Activated naive CD4-positive, alpha-beta T cell treated with anti-CD3 and anti-CD28 coated beads, Interleukin-2, amount 50 U/mL, for 24 hours (primary cell): ENCODE results near the gene HIPK2.
A peak's percentile ranks its signal among the peaks of the same experiment; 100 is the strongest.

Experiments used
- H3K27ac Mint-ChIP-seq: one replicate; pipeline ENCODE4 v1.8.0; 2021; ENCODE audit warnings: mild to moderate bottlenecking, mixed read lengths
- H3K27me3 Mint-ChIP-seq: one replicate; pipeline ENCODE4 v1.8.0; 2021; ENCODE audit warnings: mixed read lengths
- H3K36me3 Mint-ChIP-seq: one replicate; pipeline ENCODE4 v1.8.0; 2021; ENCODE audit warnings: mixed read lengths
- H3K4me1 Mint-ChIP-seq: one replicate; pipeline ENCODE4 v1.8.0; 2021; ENCODE audit warnings: mixed read lengths
- H3K4me3 Mint-ChIP-seq: one replicate; pipeline ENCODE4 v1.8.0; 2021; ENCODE audit warnings: mild to moderate bottlenecking, mixed read lengths
- H3K9me3 Mint-ChIP-seq: one replicate; pipeline ENCODE4 v1.8.0; 2021; ENCODE audit warnings: mixed read lengths

The HIPK2 gene

GRCh38 chr7:139595806-139596205, 182.0 kb downstream of the HIPK2 start:
- Mint-ChIP-seq H3K27me3 (no peaks in the 10 kb centered on the region), H3K4me3 (no peak overlapping the region), H3K36me3 (peaks cover 18% of the 10 kb centered on the region), H3K9me3 (no peaks in the 10 kb centered on the region), H3K4me1 (no peaks in the 10 kb centered on the region), H3K27ac (no peak overlapping the region)

DNA sequence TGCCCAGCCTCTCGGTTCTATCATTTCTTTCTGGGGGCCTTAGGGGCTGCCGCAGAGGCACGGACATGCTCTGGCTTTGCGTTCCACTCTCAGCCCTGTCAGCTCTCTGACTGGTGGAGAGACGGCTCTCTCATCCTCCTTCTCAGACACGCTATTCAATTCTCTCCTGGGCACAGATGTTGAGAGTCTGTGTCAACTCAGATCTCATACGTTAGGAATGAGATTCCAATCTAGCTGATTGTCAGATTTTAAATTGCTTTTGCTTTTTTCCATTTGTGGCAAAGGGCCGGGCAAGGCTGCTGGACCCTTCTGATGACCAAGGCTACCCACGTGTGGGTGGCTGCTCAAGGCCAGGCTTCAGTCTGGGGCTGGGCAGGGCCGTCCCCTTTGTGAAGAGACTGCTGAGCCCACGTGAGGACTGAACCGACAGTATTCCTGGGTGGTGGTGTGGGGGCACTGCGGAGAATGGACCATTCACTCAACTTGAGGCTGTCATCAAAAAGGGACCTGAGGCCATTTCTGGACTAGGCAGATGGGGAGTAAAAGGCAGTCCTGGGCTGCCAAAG, 182.8 kb downstream of the HIPK2 start:
- Mint-ChIP-seq H3K4me1 (no peaks in the 10 kb centered on the region), H3K27me3 (no peaks in the 10 kb centered on the region), H3K4me3 (no peak overlapping the region), H3K9me3 (no peaks in the 10 kb centered on the region), H3K36me3 (peaks cover 18% of the 10 kb centered on the region), H3K27ac (no peak overlapping the region)

DNA sequence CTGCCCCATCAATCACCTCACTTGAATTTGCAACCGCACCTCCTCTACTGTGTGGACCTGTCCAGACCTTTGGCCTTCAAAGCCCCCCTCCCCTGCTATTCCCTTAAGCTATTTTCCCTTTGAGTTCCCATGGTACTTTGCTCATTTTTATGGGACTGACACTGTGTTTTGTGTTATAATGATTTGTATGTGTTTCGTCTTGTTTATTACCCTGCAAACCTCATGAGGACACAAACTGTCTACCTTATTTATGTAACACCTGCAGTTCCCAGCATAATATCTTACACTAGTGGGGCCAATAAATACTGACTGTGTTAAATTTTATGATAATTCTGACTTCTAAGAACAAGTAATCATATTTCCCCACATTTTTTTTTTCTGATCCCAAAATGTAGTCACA, 183.7 kb downstream of the HIPK2 start:
- no peak overlapping the region for H3K27ac Mint-ChIP-seq
- H3K27me3 Mint-ChIP-seq, result no peaks in the 10 kb centered on the region
- no peak overlapping the region for H3K4me3 Mint-ChIP-seq
- no peaks in the 10 kb centered on the region for H3K4me1 Mint-ChIP-seq
- H3K9me3 Mint-ChIP-seq, result no peaks in the 10 kb centered on the region
- peaks cover 13% of the 10 kb centered on the region for H3K36me3 Mint-ChIP-seq

DNA sequence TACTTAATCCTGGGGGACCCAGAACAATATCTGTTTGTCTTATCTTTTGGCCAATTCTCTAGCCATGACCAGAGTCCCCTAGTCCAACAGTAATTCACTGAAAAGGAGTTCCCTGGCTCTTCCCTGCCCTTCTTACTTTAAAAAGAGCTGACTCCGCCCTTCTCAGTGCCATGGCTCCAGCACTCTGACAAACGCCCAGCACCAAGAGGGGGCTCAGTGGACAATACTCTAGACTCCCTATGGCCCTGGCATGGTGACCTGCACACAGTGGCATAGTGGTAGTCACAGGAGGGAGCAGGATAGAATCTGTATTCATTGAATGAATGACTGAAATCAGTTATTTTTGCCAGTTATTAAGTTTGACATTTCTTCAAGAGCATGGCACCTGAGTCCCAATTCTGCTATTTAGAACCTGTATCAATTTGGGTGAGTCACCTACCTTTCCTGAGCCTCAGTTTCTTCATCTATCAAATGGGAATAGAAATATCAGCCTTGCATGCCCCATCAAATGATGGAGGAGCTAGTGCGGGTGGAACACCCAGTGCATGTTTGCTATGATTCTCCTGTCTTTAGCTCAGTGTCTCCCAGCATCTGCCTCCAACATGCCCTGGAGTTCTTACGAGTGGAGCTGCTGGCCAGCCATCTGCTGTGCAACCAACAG, 184.9 kb downstream of the HIPK2 start:
- H3K36me3 Mint-ChIP-seq, result peaks cover 14% of the 10 kb centered on the region
- H3K4me1 Mint-ChIP-seq, result no peaks in the 10 kb centered on the region
- no peak overlapping the region for H3K27ac Mint-ChIP-seq
- H3K4me3 Mint-ChIP-seq, result no peak overlapping the region
- H3K9me3 Mint-ChIP-seq, result no peaks in the 10 kb centered on the region
- H3K27me3 Mint-ChIP-seq, result no peaks in the 10 kb centered on the region

DNA sequence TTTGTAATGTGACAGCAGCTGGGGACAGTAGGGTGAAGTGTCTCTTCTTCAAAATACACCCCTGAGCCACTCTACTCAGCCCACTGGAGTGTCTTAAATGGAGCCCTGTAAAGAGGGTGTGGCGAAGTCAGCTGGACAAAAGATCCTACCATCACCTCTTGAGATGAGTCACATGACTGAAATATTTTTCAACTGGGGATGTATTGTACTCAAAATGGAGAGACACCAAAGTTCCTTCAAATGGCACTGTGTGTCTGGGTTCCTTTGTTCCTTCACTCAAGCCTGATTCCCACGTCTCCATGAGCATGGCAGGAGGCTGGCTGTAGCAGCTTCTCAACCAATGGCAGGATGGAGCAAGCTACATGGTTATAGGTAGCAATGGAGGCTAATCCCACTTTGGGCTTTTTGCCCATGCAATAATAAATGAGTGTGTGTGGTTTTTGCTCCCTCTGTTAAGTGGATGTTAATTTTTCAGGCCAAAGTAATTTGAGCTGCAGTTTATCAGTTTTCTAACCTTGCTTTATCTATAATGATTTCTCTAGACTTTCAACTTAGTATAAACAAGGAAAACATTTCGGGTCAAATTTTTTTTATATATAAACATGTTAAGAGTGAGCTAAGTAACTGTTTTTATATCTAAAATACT, 186.1 kb downstream of the HIPK2 start:
- Mint-ChIP-seq H3K9me3 (no peaks in the 10 kb centered on the region), H3K4me3 (no peak overlapping the region), H3K36me3 (peaks cover 18% of the 10 kb centered on the region), H3K4me1 (no peaks in the 10 kb centered on the region), H3K27me3 (no peaks in the 10 kb centered on the region), H3K27ac (no peak overlapping the region)

GRCh38 chr7:139589474-139589873, 188.3 kb downstream of the HIPK2 start:
- H3K27ac Mint-ChIP-seq, result peak overlapping the region; percentile 23
- no peak overlapping the region for H3K4me3 Mint-ChIP-seq
- H3K36me3 Mint-ChIP-seq, result peaks cover 18% of the 10 kb centered on the region
- no peaks in the 10 kb centered on the region for H3K27me3 Mint-ChIP-seq
- no peaks in the 10 kb centered on the region for H3K4me1 Mint-ChIP-seq
- no peaks in the 10 kb centered on the region for H3K9me3 Mint-ChIP-seq

DNA sequence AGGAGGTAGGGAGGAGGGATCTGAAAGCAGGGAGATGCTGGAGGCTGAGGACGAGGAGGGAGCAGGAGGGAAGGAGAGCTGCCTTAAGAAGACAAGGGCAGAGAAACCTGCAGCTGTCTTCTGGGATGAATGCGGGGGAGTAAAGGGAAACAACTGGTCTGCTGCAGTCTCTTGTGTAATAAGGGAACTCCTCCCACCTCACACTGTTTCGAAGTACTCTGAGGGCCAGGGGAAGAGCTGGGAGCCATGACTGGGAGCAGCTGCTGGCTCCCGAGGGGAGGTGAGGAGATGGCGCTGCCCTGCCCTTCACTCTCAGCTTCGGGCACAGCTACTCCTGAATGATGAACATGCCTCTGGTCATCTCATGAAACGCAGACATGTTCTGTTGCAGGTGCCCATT, 189.2 kb downstream of the HIPK2 start:
- Mint-ChIP-seq H3K36me3 (peaks cover 14% of the 10 kb centered on the region), H3K9me3 (no peaks in the 10 kb centered on the region), H3K4me3 (no peak overlapping the region), H3K27me3 (no peaks in the 10 kb centered on the region), H3K4me1 (peaks cover 7% of the 10 kb centered on the region), H3K27ac (no peak overlapping the region)

GRCh38 chr7:139587535-139587934, 190.3 kb downstream of the HIPK2 start:
- no peak overlapping the region for H3K4me3 Mint-ChIP-seq
- H3K36me3 Mint-ChIP-seq, result peaks cover 13% of the 10 kb centered on the region
- no peaks in the 10 kb centered on the region for H3K9me3 Mint-ChIP-seq
- no peak overlapping the region for H3K27ac Mint-ChIP-seq
- peaks cover 8% of the 10 kb centered on the region for H3K4me1 Mint-ChIP-seq
- H3K27me3 Mint-ChIP-seq, result no peaks in the 10 kb centered on the region

- H3K4me1 Mint-ChIP-seq, result peaks cover 8% of the 10 kb centered on the region
- no peak overlapping the region for H3K27ac Mint-ChIP-seq
- H3K36me3 Mint-ChIP-seq, result peaks cover 10% of the 10 kb centered on the region
- no peaks in the 10 kb centered on the region for H3K9me3 Mint-ChIP-seq
- H3K27me3 Mint-ChIP-seq, result no peaks in the 10 kb centered on the region
- no peak overlapping the region for H3K4me3 Mint-ChIP-seq
Observed at GRCh38 chr7:139586286-139586685, 191.5 kb downstream of the HIPK2 start.

GRCh38 chr7:139585042-139585441, 192.8 kb downstream of the HIPK2 start:
- Mint-ChIP-seq H3K27ac (no peak overlapping the region), H3K36me3 (peaks cover 11% of the 10 kb centered on the region), H3K9me3 (no peaks in the 10 kb centered on the region), H3K27me3 (no peaks in the 10 kb centered on the region), H3K4me3 (no peak overlapping the region), H3K4me1 (peaks cover 8% of the 10 kb centered on the region)

GRCh38 chr7:139583826-139584553, 193.8 kb downstream of the HIPK2 start:
- Mint-ChIP-seq H3K4me1 (peaks cover 8% of the 10 kb centered on the region), H3K27me3 (no peaks in the 10 kb centered on the region), H3K4me3 (no peak overlapping the region), H3K9me3 (no peaks in the 10 kb centered on the region), H3K36me3 (peaks cover 14% of the 10 kb centered on the region), H3K27ac (no peak overlapping the region)

GRCh38 chr7:139582671-139583155, 195.1 kb downstream of the HIPK2 start:
- Mint-ChIP-seq H3K9me3 (no peaks in the 10 kb centered on the region), H3K27ac (no peak overlapping the region), H3K4me3 (no peak overlapping the region), H3K27me3 (no peaks in the 10 kb centered on the region), H3K4me1 (peaks cover 8% of the 10 kb centered on the region), H3K36me3 (peaks cover 14% of the 10 kb centered on the region)

- Mint-ChIP-seq H3K27me3 (no peaks in the 10 kb centered on the region), H3K36me3 (peaks cover 14% of the 10 kb centered on the region), H3K4me3 (no peak overlapping the region), H3K9me3 (no peaks in the 10 kb centered on the region), H3K4me1 (peaks cover 8% of the 10 kb centered on the region), H3K27ac (no peak overlapping the region)
Observed at GRCh38 chr7:139582130-139582650, 195.6 kb downstream of the HIPK2 start.

GRCh38 chr7:139580435-139580834, 197.4 kb downstream of the HIPK2 start:
- Mint-ChIP-seq H3K27me3 (no peaks in the 10 kb centered on the region), H3K36me3 (peaks cover 8% of the 10 kb centered on the region), H3K4me1 (peaks cover 8% of the 10 kb centered on the region), H3K4me3 (no peak overlapping the region), H3K27ac (no peak overlapping the region), H3K9me3 (no peaks in the 10 kb centered on the region)

DNA sequence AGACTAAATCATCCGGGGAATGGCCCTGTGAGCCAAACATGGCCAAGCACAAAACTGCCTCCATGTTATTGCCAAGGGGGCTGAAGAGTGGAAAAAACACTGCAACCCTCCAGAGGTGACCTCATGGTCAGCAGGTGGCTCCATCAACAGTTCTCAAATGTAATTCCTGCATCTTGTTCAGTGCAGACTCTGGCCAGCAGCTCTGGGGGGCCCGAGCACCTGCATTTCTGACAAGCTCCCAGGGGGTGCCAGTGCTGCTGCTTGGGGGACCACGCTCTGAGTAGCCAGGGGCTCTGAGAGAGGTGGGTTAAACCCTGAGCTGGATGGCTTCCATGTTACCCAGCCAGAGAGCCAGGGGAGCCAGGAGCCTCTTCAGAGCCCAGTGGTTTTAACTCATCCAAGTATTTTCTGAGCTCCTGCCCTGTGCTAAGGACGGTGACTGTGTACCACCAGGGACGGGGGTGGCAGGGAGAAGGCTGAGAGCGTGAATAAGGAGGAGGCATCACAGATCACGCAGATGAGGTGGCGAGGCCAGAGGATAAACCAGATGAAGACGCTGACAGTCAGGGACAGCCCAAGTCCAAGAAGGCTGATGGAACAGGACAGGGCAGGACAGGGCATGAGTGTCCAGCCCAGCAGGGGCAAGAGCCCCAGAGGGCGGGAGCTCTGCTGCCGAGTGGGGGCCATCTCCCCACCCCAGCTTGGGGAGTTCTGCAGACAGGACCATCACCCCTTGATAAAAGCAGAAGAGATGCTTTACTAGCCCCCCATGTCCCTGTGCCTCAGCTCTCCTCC, 201.4 kb downstream of the HIPK2 start:
- H3K4me3 Mint-ChIP-seq, result no peak overlapping the region
- H3K4me1 Mint-ChIP-seq, result no peaks in the 10 kb centered on the region
- peaks cover 12% of the 10 kb centered on the region for H3K36me3 Mint-ChIP-seq

More for the DNA sequence above, 201.4 kb downstream of the HIPK2 start:
- Mint-ChIP-seq H3K27me3 (no peaks in the 10 kb centered on the region), H3K27ac (no peak overlapping the region), H3K9me3 (no peaks in the 10 kb centered on the region)
